Right lobe of liver (tissue), 4 donors: Measurements from ENCODE around the gene OVCA2.

Experiments
- CTCF ChIP-seq, 4 donors: fragments of 200-600 bp in 3 of 4; fragments of 450-650 bp in 1 of 4; IDR thresholded peaks; one replicate each; pipeline versions ENCODE4 v1.5.1 to v1.8.0; 2016 to 2022; ENCODE audit warnings: antibody characterized with exemption in 4 of 4, mild to moderate bottlenecking in 2 of 4
- POLR2A ChIP-seq: fragments of 450-650 bp; IDR thresholded peaks from one replicate; pipeline ENCODE4 v1.6.1; 2017; ENCODE audit warnings: antibody characterized with exemption, mild to moderate bottlenecking
- donor health status: DM: no; HTN: no; CAD: no.
- donor health status: DM: no; HTN: no; CAD: no.
- donor health status: DM: no; HTN: yes; CAD: no.

GRCh38 chr17:2063261-2064146 lies 21.7 kb downstream of the OVCA2 start:
- no peak for TF ChIP-seq POLR2A
- TF ChIP-seq CTCF (IDR thresholded peaks at IDR 0.05), result no peak
